ENCODE data around the gene SCNN1A. TPM values are rescaled to one million over a fixed set of nuclear protein-coding genes. Genes with fewer than 3 reads are reported as not detected.

The SCNN1A gene
- total RNA-seq, 2 donors from 2014 or later: 158 to 188 TPM

- Histone ChIP-seq H3K4me1 (peaks cover 2% of the 10 kb centered on the region), H3K27me3 (no peaks in the 10 kb centered on the region), H3K4me3 (no peak overlapping the region), H3K27ac (no peak overlapping the region), H3K9ac (ENCODE audit: low read depth in 2 of 2, low read length in 2 of 2) (no peak overlapping the region), H3K9me3 (no peaks in the 10 kb centered on the region), H3K36me3 (no peaks in the 10 kb centered on the region)
- intact Hi-C loops (cut with DNase I): no loop called here
- DNase-seq: no peak
- TF ChIP-seq CTCF (IDR thresholded peaks at IDR 0.05): no peak
These were observed 43.4 kb upstream of the SCNN1A start for GRCh38 chr12:6418796-6419195.

- Histone ChIP-seq H3K27me3 (no peaks in the 10 kb centered on the region), H3K9ac (ENCODE audit: low read depth in 2 of 2, low read length in 2 of 2) (no peak overlapping the region), H3K27ac (no peak overlapping the region), H3K4me3 (no peak overlapping the region), H3K36me3 (no peaks in the 10 kb centered on the region), H3K4me1 (no peaks in the 10 kb centered on the region), H3K9me3 (no peaks in the 10 kb centered on the region)
- intact Hi-C loops (cut with DNase I): no loop called here
- no peak for TF ChIP-seq CTCF (IDR thresholded peaks at IDR 0.05)
- DNase-seq: no peak
These were observed 41.2 kb upstream of the SCNN1A start for GRCh38 chr12:6416596-6416995.

GRCh38 chr12:6407236-6407954 is 32.0 kb upstream of the SCNN1A start:
- Histone ChIP-seq H3K27ac (no peak overlapping the region), H3K9me3 (no peaks in the 10 kb centered on the region), H3K4me3 (no peak overlapping the region), H3K9ac (ENCODE audit: low read depth in 2 of 2, low read length in 2 of 2) (no peak overlapping the region), H3K27me3 (no peaks in the 10 kb centered on the region), H3K4me1 (no peaks in the 10 kb centered on the region), H3K36me3 (no peaks in the 10 kb centered on the region)
- intact Hi-C loops (cut with DNase I): no loop called here
- TF ChIP-seq CTCF (IDR thresholded peaks at IDR 0.05): no peak
- no peak for DNase-seq

- intact Hi-C loops (cut with DNase I): no loop called here
- Histone ChIP-seq H3K27me3 (no peaks in the 10 kb centered on the region), H3K9me3 (no peaks in the 10 kb centered on the region), H3K9ac (ENCODE audit: low read depth in 2 of 2, low read length in 2 of 2) (no peak overlapping the region), H3K36me3 (no peaks in the 10 kb centered on the region), H3K4me3 (no peak overlapping the region), H3K27ac (no peak overlapping the region), H3K4me1 (no peaks in the 10 kb centered on the region)
- TF ChIP-seq CTCF (IDR thresholded peaks at IDR 0.05): no peak
- no peak for DNase-seq
These were observed 30.6 kb upstream of the SCNN1A start for GRCh38 chr12:6405963-6406362.

- Histone ChIP-seq H3K9ac (ENCODE audit: low read depth in 2 of 2, low read length in 2 of 2) (no peak overlapping the region), H3K27ac (no peak overlapping the region), H3K4me1 (no peaks in the 10 kb centered on the region), H3K9me3 (no peaks in the 10 kb centered on the region), H3K27me3 (no peaks in the 10 kb centered on the region), H3K36me3 (no peaks in the 10 kb centered on the region), H3K4me3 (no peak overlapping the region)
- intact Hi-C loops (cut with DNase I): no loop called here
- DNase-seq: no peak
- no peak for TF ChIP-seq CTCF (IDR thresholded peaks at IDR 0.05)
These were observed 29.0 kb upstream of the SCNN1A start for GRCh38 chr12:6404390-6404789.

Data from colonic mucosa (tissue), 4 donors.